ENCODE results near the gene GPR152.
"Not testable (repeated sequence)": the region's sequence is repeated elsewhere in the genome, so short reads cannot be mapped to it uniquely, and the experiment has no call there.

The GPR152 gene

GRCh38 chr11:67491276-67492068 is 38.9 kb upstream of the GPR152 start:
- peaks cover 3% of the 10 kb centered on the region in 2 experiments for H3K4me1 ChIP-seq (ENCODE audit: control insufficient read depth in 1 of 2, insufficient read depth in 1 of 2, low read depth in 1 of 2, low read length in 1 of 2)

GRCh38 chr11:67490727-67491065 is 38.2 kb upstream of the GPR152 start:
- Histone ChIP-seq H3K36me3 (peaks cover 81% of the 10 kb centered on the region), H3K9me3 (no peaks in the 10 kb centered on the region), H3K27me3 (no peaks in the 10 kb centered on the region), H3K4me3 (ENCODE audit: low read depth in 1 of 2, low read length in 1 of 2) (no peak overlapping the region), H3K27ac (no peak overlapping the region), H3K4me1 (ENCODE audit: control insufficient read depth in 1 of 2, insufficient read depth in 1 of 2, low read depth in 1 of 2, low read length in 1 of 2) (peaks cover 10 to 11% of the 10 kb centered on the region in 2 experiments)
- no peak for TF ChIP-seq CTCF (IDR thresholded peaks at IDR 0.05)

More at GRCh38 chr11:67491276-67492068, 38.9 kb upstream of the GPR152 start:
- Histone ChIP-seq H3K27me3 (no peaks in the 10 kb centered on the region), H3K4me3 (ENCODE audit: low read depth in 1 of 2, low read length in 1 of 2) (no peak overlapping the region), H3K9me3 (no peaks in the 10 kb centered on the region), H3K36me3 (peaks cover 89% of the 10 kb centered on the region), H3K27ac (no peak overlapping the region)
- no peak for TF ChIP-seq CTCF (IDR thresholded peaks at IDR 0.05)

- Histone ChIP-seq H3K4me1 (ENCODE audit: control insufficient read depth in 1 of 2, insufficient read depth in 1 of 2, low read depth in 1 of 2, low read length in 1 of 2) (peaks cover 15 to 16% of the 10 kb centered on the region in 2 experiments), H3K36me3 (peaks cover 75% of the 10 kb centered on the region), H3K27ac (peak overlapping the region; percentile 4), H3K4me3 (ENCODE audit: low read depth in 1 of 2, low read length in 1 of 2) (no peak overlapping the region), H3K27me3 (no peaks in the 10 kb centered on the region), H3K9me3 (no peaks in the 10 kb centered on the region)
- TF ChIP-seq CTCF (IDR thresholded peaks at IDR 0.05): no peak
These were observed 37.6 kb upstream of the GPR152 start for GRCh38 chr11:67489885-67490726.

GRCh38 chr11:67489203-67489884 is 36.8 kb upstream of the GPR152 start:
- no peak for TF ChIP-seq CTCF (IDR thresholded peaks at IDR 0.05)
- Histone ChIP-seq H3K4me3 (ENCODE audit: low read depth in 1 of 2, low read length in 1 of 2) (no peak overlapping the region), H3K4me1 (ENCODE audit: control insufficient read depth in 1 of 2, insufficient read depth in 1 of 2, low read depth in 1 of 2, low read length in 1 of 2) (peaks cover 23% of the 10 kb centered on the region in 2 experiments), H3K36me3 (peaks cover 67% of the 10 kb centered on the region), H3K9me3 (no peaks in the 10 kb centered on the region), H3K27me3 (no peaks in the 10 kb centered on the region), H3K27ac (no peak overlapping the region)

GRCh38 chr11:67486481-67487195 is 34.1 kb upstream of the GPR152 start:
- H3K27ac ChIP-seq: peak overlapping the region; percentile 54
- H3K4me3 ChIP-seq (ENCODE audit: low read depth in 1 of 2, low read length in 1 of 2): no peak overlapping the region
- no peaks in the 10 kb centered on the region for H3K27me3 ChIP-seq
- peaks cover 40% of the 10 kb centered on the region for H3K36me3 ChIP-seq
- TF ChIP-seq CTCF (IDR thresholded peaks at IDR 0.05): no peak
- H3K4me1 ChIP-seq (ENCODE audit: control insufficient read depth in 1 of 2, insufficient read depth in 1 of 2, low read depth in 1 of 2, low read length in 1 of 2): peaks cover 40 to 44% of the 10 kb centered on the region in 2 experiments
- no peaks in the 10 kb centered on the region for H3K9me3 ChIP-seq

- H3K27ac ChIP-seq: peak overlapping the region; percentile 54
- H3K4me1 ChIP-seq (ENCODE audit: control insufficient read depth in 1 of 2, insufficient read depth in 1 of 2, low read depth in 1 of 2, low read length in 1 of 2): peaks cover 40 to 44% of the 10 kb centered on the region in 2 experiments
These were observed 33.4 kb upstream of the GPR152 start for GRCh38 chr11:67485873-67486361.

More at GRCh38 chr11:67485873-67486361, 33.4 kb upstream of the GPR152 start:
- not testable (repeated sequence) for H3K9me3 ChIP-seq; H3K4me3 ChIP-seq (ENCODE audit: low read depth in 1 of 2, low read length in 1 of 2); H3K27me3 ChIP-seq
- peaks cover 33% of the 10 kb centered on the region for H3K36me3 ChIP-seq
